Upper lobe of left lung (tissue), 6 donors: ENCODE results near the gene RPL28. TPM values are rescaled to one million over a fixed set of nuclear protein-coding genes. Genes with fewer than 3 reads are reported as not detected.

Source experiments
- ATAC-seq, 2 donors: fragments of 200-7000 bp; cut with Tn5 transposase; one replicate each; pipeline ENCODE4 v1.9.1; 2022; ENCODE audit warnings: mild to moderate bottlenecking in 2 of 2, moderate library complexity in 2 of 2; ENCODE audit not compliant: low FRiP score in 2 of 2
- DNase-seq, 2 donors: peaks; one replicate each; pipeline ENCODE4 v3.0.0-alpha.2; 2019 to 2020
- H3K27ac ChIP-seq, 4 donors: fragments of 200-600 bp; sonication (generic); one replicate each; pipeline ENCODE4 v1.5.1; 2016 to 2019
- H3K27me3 ChIP-seq, 4 donors: fragments of 200-600 bp; sonication (generic); one replicate each; pipeline ENCODE4 v1.5.1; 2017 to 2019
- H3K36me3 ChIP-seq, 4 donors: fragments of 200-600 bp; sonication (generic); one replicate each; pipeline ENCODE4 v1.5.1; 2016 to 2019
- H3K4me1 ChIP-seq, 4 donors: fragments of 200-600 bp; sonication (generic); one replicate each; pipeline ENCODE4 v1.5.1; 2018 to 2019
- H3K4me3 ChIP-seq, 4 donors: fragments of 200-600 bp; sonication (generic); one replicate each; pipeline ENCODE4 v1.5.1; 2017 to 2019; ENCODE audit warnings: mild to moderate bottlenecking in 2 of 4, moderate library complexity in 1 of 4
- H3K9me3 ChIP-seq, 4 donors: fragments of 200-600 bp; sonication (generic); one replicate each; pipeline ENCODE4 v1.5.1; 2018 to 2019
- CTCF ChIP-seq, 6 experiments: fragments of 450-650 bp in 4 of 6; fragments of 200-600 bp in 2 of 6; sonication (generic) in 2 of 6; IDR thresholded peaks; one replicate each; pipeline ENCODE4 v1.5.1; 2016 to 2019; ENCODE audit warnings: antibody characterized with exemption in 6 of 6
- EP300 ChIP-seq, 4 donors: sonication (generic); formaldehyde crosslinking; IDR thresholded peaks; one replicate each; pipeline ENCODE4 v1.5.1; 2017; ENCODE audit warnings: antibody characterized with exemption in 4 of 4, control low read depth in 2 of 4
- POLR2A ChIP-seq, 4 donors: fragments of 450-650 bp; IDR thresholded peaks; one replicate each; pipeline ENCODE4 v1.5.1; 2016 to 2017; ENCODE audit warnings: antibody characterized with exemption in 4 of 4, mild to moderate bottlenecking in 2 of 4
- POLR2AphosphoS5 ChIP-seq, 2 donors: sonication (generic); formaldehyde crosslinking; IDR thresholded peaks; one replicate each; pipeline ENCODE4 v1.5.1; 2017; ENCODE audit warnings: antibody characterized with exemption in 2 of 2
- WGBS, 2 donors: methylation state at CpG; one replicate each; pipeline ENCODE4 v1.1.5; 2017 to 2018; 5-methylcytosine and 5-hydroxymethylcytosine counted together
- total RNA-seq, 6 donors: library from RNA; depleted of rRNA in 4 of 6; stranded (reverse); fragments of >200 nt in 4 of 6; gene quantifications; one replicate each; pipeline versions ENCODE4 v1.1.0 to v1.2.1, GENCODE V29; 2016 to 2021
- donor health status: DM: no; HTN: no; CAD: no; lungs with moderate emphysema.
- donor health status: DM: no; HTN: yes; CAD: no; lungs with severe emphysema.

The RPL28 gene
- total RNA-seq, 6 donors from 2014 or later = 308 to 1,892 (median 534) TPM

DNA sequence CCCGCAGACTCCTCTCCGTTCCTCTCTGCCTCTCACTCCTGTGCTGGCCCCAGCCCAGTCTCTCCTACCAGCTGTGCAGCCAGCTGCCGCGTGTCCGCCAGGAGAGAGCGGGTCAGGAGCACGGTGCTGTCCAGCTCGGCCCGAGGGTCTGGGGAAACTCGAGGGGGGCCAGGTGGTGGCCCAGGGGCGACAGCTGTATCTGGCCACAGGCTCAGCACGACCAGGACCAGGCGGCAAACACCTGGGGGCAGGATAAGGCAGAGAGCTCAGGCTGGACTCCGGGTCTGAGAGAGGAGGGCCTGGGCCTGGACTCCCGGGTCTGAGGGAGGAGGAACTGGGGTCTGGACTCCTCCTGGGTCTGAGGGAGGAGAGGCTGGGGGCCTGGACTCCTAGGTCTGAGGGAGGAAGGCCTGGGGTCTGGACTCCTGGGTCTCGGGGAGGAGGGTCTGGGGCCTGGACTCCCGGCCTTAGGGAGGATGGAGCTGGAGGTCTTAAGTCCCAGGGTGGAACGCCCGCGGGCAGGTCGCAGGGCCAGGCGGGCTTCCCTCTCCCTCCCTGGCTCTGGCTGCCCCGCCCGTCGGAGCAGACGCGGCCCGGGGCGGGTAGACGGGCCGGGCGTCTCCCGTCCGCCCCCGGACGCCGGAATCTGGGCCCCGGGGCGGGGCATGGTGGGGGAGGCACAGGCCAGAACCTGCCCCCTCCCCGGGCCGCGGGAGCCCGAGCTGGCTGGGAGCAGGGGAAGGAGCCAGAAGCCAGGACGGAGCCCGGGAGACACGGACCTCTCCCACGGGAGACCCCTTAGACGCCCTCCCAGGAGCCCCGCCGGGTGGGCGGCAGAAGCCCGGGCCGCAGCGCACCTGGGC is 16.8 kb upstream of the RPL28 start:
- TF ChIP-seq EP300 (IDR thresholded peaks at IDR 0.05) (no peak), POLR2A (IDR thresholded peaks at IDR 0.05) (no peak), CTCF (IDR thresholded peaks at IDR 0.05) (no peak), POLR2AphosphoS5 (IDR thresholded peaks at IDR 0.05) (no peak)
- WGBS, 2 donors = 16 to 21% methylated on average over 13 to 33 of the region's 54 CpGs
- peak in 1 of 2 donors; percentile 79 for ATAC-seq
- Histone ChIP-seq H3K27ac (no peak overlapping the region), H3K27me3 (peaks cover 1 to 51% (median 29%) of the 10 kb centered on the region in 4 donors), H3K4me1 (peaks cover 11 to 23% (median 14%) of the 10 kb centered on the region in 4 donors), H3K36me3 (no peaks in the 10 kb centered on the region), H3K4me3 (peak overlapping the region in 3 of 4 donors; percentile 17 to 29 (median 22)), H3K9me3 (no peaks in the 10 kb centered on the region)
- peak in 1 of 2 donors; percentile 89 for DNase-seq

DNA sequence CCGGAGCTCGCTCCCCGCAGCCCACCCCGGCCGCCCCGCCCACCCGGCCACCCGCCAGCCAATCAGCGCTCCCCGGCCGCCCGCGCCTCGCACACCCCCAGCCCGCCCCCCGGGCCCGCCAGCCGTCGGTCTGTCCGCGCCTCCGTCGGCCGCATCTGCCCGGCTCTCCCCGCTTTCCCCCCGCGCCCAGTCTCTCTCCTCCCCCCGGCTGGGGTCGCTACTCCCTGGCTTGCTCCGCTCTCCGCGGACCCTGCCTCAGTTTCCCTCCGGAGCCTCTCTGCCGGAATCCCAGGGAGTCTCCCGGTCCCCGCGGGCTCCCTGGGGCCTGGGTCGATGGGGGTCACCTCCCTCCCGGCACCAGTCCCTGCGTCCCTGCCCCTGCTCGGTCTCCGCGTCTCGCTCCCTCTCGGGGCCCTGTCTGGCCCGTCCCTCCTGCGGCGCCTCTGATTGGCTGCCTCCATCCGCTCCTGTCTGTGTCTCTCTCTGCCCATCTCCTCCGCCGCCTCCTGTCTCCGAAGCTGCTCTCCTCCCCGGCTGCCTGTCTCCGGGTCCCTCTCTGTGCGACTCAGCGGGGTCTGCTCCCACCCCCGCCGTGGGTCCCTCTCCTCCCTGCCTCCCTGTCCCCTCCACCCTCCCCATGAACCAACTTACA is 16.0 kb upstream of the RPL28 start:
- ATAC-seq = peak in 1 of 2 donors; percentile 55
- H3K27ac ChIP-seq = no peak overlapping the region
- H3K4me3 ChIP-seq = peak overlapping the region in 3 of 4 donors; percentile 17 to 38 (median 25)
- TF ChIP-seq CTCF (IDR thresholded peaks at IDR 0.05) = no peak
- no peak for TF ChIP-seq EP300 (IDR thresholded peaks at IDR 0.05)
- no peak for TF ChIP-seq POLR2AphosphoS5 (IDR thresholded peaks at IDR 0.05)
- TF ChIP-seq POLR2A (IDR thresholded peaks at IDR 0.05) = no peak
- 2 to 5% methylated on average over 19 to 23 of the region's 59 CpGs for WGBS, 2 donors
- no peaks in the 10 kb centered on the region for H3K9me3 ChIP-seq
- H3K27me3 ChIP-seq = peaks cover 1 to 58% (median 33%) of the 10 kb centered on the region in 4 donors
- H3K4me1 ChIP-seq = peaks cover 11 to 29% (median 21%) of the 10 kb centered on the region in 4 donors
- peak in 1 of 2 donors; percentile 82 for DNase-seq
- no peaks in the 10 kb centered on the region for H3K36me3 ChIP-seq

- Histone ChIP-seq H3K4me3 (peak within 1 kb of the TSS in 3 of 4 donors; percentile 17 to 38 (median 25)), H3K36me3 (no peaks in the 10 kb centered on the region), H3K4me1 (peaks cover 11 to 29% (median 21%) of the 10 kb centered on the region in 4 donors), H3K27ac (no peak within 1 kb of the TSS), H3K27me3 (peaks cover 1 to 58% (median 34%) of the 10 kb centered on the region in 4 donors), H3K9me3 (no peaks in the 10 kb centered on the region)
- ATAC-seq (peak in 1 of 2 donors; percentile 9), DNase-seq (no peak)
- 6 to 19% methylated on average over 18 to 31 of the region's 32 CpGs for WGBS, 2 donors
- TF ChIP-seq POLR2A (IDR thresholded peaks at IDR 0.05) (no peak), EP300 (IDR thresholded peaks at IDR 0.05) (no peak), POLR2AphosphoS5 (IDR thresholded peaks at IDR 0.05) (no peak), CTCF (IDR thresholded peaks at IDR 0.05) (no peak)
Measured at GRCh38 chr19:55370305-55370988, 15.3 kb upstream of the RPL28 start, which contains the start of gene IL11. IL11 (minus strand) TSS chr19:55370463; CDS start chr19:55370310, 153 bp downstream.

DNA sequence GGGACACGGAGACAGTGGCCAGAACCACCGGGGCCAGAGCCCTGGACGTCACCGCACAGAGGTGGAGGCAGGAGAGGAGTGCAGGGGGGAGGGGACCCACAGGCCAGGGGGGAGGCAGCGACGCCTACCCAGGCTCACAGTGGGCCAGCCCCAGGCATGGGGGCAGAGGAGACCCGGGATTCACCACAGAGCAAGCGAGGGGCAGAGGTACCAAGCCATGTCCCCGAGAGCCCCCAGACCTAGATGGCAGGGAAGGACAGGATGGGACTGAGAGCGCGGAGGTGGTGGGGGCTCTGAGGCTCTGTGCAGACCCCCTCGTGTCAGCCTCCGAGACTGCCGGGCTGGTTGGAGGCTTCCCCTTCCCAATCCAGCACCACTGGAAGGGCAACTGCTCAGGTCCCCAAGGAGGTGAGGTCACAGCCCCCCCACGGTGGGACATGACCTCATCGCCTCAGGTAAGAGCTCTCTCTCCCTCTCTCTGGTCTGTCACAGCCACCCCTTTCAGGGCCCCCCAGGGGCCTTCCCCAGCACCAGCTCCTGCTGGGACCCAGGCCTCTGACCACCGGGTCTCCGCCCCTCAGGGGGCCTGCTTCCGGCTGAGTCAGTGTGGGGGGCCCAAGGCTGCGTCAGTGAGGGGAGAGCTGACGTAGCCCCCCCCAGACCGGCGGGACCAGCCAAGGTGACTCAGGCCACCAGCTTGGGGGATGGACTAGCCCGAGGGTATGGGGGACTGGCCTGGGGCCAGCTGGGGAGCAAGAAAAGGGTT is 13.2 kb upstream of the RPL28 start:
- Histone ChIP-seq H3K4me1 (peaks cover 11 to 29% (median 21%) of the 10 kb centered on the region in 4 donors), H3K4me3 (no peak overlapping the region), H3K27me3 (peaks cover 1 to 60% (median 34%) of the 10 kb centered on the region in 4 donors), H3K27ac (no peak overlapping the region), H3K36me3 (no peaks in the 10 kb centered on the region), H3K9me3 (no peaks in the 10 kb centered on the region)
- 30 to 37% methylated on average over 9 to 20 of the region's 24 CpGs for WGBS, 2 donors
- ATAC-seq (no peak), DNase-seq (no peak)
- no peak for TF ChIP-seq POLR2AphosphoS5 (IDR thresholded peaks at IDR 0.05)
- no peak for TF ChIP-seq CTCF (IDR thresholded peaks at IDR 0.05)
- no peak for TF ChIP-seq EP300 (IDR thresholded peaks at IDR 0.05)
- no peak for TF ChIP-seq POLR2A (IDR thresholded peaks at IDR 0.05)
